HG03571 (cell line): Measurements from ENCODE around the gene CDAN1.

Experiments
- ATAC-seq: cut with Tn5 transposase; IDR thresholded peaks from one replicate; pipeline ENCODE4 v1.9.1; 2021; ENCODE audit not compliant: unreplicated experiment

CDAN1 gene

DNA sequence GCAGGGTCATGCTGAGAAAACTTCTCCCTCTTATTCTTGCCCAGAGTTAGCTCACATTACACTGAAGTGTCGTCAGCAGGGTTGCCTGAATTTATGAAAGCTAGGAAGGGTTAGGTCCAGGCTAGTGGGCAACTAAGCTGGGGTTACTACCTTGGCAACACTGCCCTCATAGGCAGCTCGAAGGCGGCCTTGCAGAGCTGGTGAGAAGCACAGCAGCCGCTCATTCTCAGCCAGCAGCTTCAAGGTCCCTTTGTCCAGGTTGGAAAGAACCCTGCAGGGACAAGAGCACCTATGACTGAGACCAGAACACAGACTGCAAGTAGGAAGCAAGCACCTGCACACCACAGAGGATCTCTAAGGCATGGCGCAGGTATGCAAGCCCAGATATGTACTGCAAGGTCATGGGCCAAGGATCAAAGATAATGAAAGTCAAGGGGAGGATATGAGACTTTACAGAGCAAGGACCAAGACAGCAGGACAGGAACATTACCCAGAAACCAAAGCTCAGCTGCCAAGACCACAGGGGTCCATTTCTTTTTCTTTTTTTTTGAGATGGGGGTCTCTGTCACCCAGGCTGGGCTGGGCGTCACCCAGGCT, 2.8 kb downstream of the CDAN1 start:
- no peak for ATAC-seq

DNA sequence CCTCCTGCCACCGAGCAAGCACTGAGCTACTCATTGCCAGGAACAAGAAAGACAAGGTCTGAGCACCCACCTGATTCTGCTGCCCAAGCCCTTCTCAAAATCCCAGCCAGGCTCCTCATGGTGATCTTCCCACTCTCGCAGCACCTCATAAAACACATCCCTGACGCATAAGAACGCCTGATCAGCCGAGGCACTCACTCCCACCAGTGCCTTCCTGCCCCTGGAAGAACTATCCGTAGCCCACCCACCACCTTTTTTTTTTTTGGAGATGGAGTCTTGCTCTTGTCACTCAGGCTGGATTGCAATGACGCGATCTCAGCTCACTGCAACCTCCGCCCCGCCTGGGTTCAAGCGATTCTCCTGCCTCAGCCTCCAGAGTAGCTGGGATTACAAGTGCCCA, 3.9 kb downstream of the CDAN1 start:
- ATAC-seq = no peak

DNA sequence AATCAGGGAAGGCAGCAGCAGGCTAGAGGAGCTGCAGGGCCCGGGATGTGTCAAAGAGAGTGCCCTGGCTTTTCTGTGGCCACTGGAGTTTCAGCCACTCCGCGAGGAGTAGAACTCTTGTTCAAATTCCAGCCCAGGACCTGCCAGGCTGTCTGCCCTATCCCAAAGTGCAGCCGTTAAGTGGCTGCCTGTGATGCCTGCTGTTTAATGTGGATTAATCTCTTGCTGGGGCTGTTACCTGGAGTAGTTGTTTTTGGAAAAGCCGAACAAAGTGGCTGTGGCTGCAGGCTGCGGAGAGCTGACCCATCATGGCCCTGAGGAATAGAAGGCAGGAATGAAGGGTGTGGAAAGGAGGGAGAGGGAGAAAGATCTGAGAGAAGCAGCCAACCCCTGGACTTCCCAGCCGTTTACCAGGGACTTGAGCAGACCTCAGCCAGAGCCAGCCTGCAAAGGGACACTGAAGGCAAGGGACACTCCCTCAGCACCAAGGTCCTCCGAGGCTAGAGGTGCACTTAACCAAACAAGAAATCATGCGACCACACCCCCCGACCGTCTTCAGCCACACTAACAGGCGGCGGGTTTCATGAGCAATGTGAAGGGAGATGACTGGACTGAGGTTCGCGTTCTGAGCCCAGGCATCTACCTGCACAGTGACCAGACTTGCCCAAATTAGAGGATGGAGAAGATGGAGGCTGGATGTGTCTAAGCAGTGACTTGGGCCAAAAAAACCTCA, 4.7 kb downstream of the CDAN1 start:
- ATAC-seq = no peak

DNA sequence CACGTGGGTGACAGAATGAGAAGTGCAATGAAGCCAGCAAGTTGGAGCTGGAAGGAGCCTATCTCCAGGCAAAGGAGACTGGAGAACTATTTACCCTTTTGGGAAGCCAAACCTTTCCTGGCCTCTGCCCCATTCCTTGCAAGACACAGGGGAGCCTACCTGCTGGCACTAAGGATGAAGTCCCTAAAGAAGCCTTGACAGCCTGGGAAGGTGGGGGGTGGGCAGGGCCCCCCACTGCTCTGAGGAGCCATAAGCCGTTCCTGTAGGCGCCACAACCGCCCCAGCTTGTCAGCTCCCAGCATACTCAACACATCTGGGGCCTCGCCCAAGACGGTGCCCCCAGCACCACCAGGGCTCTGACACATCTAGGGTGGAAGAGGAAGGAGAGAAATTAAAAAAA, 5.5 kb downstream of the CDAN1 start:
- no peak for ATAC-seq

DNA sequence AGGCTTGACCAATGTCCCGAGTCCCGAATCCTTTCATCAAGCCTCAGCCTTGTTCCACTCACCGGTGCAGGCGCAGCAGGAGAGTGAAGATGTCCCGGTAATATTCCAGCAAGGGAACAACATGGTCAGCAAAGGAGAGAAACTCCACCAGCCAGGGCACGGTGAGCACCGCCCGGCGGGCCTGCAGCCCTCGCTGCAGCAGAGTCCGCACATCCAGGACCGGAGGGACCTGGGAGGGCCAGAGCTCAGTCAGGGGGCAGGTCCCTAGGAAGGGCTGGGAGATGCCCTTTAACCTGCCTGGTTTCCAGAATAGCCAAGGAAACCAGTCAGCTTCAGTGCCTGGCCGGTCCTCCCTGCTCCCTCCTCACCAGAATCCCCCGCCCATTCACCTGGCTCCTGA, 6.4 kb downstream of the CDAN1 start:
- no peak for ATAC-seq

DNA sequence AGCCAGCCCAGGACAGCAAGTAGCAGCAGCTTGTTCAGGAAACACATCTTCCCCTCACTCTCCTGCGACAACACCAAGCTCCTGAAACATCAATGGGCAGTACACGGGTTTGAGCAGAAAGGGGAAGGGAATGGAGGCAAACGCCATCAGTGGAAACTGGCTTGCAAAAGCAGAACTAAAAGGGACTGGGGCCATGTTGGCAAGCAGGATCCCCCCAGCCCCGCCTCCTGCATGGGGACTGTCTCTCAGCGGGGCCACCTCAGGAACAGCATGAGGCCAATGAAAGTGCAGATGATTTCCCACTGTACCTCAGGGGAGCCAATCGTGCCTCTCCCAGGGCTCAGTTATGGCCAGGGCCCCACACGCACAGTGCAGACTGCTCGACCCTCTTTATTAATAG, 6.8 kb downstream of the CDAN1 start:
- ATAC-seq = no peak

DNA sequence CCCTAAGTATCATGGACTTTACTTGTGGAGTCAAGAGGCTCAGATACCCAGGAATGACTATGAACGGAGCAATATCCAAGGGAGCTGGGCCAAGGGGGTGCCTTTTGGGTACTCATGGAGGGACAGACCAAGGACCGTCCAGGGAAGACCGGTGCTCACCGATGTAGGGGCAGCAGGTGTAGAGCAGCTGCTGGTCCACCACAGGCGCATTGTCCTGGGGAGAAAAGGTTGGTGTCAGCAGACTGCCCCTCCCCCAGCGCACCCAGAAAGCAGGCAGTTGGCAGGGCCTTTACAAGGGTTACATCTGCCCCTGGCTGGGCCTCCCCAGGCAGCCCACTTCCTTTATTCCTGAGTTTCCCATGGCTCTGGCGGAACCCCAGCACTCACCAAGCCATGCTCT, 7.5 kb downstream of the CDAN1 start:
- ATAC-seq = no peak

DNA sequence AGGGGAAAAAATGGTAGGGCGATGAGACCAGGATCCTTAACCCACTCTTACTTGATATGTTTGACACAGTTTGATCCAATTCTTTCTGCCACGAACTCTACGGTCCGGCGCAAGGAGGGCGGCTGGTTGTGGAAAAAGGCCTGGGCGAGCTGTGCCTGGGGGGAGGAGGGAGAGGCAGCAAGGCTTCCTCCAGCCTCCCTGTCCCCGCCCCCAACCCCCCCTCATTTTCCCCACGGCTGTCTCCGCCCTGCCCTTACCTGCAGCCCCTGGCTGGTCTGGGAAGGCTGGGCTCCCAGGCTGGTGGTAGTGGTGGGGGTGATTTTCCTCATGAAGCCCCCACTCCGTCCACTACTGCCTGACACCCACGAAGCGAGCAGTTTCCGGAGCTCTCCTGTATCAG, 8.0 kb downstream of the CDAN1 start:
- ATAC-seq = no peak

DNA sequence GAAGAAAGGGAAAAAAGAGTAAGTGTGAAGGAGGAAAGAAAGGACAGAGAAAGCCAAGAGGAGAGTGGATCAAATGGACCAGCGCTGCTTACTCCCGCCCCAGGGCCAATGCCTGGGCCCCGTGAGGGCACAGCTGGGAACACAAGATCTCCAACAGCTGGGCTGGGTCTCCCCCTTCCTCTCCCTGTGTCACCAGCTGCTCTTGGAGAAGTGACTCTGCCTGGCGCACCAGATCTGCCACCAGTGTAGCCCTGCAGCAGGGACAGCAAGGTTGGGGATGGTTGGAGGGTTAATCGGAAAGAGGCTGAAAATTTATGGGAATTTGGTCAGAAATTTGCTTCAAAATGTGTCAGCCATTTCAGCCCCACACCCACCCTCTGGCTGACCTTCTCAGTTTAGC, 8.4 kb downstream of the CDAN1 start:
- ATAC-seq = no peak

DNA sequence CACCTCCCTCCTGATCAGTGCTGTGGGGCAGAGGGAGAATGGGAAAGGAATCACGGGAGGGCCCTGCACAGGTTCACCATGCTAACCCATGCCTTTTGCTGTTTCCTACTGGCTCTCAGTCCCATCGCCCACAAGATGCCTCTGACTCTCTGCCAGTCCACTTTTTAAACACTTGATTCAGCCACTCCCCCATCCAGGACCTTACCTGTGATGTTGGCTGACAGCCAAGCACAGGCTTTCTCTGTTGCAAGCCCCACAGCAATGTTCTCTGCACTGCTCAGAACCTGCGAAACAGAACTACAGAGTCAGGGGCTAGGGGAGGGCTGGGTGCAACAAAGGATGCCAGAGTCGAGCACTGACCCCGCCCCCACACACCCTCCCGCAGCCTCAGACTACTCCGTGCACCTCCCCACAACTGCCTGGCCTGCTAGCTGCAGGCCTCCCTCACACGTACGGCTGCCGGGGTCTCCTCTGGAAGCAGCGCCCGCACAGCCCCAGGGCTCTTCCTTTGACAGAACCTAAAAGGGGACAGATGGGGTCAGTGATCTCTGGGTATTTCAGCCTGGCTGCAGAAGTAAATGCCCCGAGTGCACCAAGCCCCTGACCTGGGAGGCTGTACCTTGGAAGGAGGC, 9.1 kb downstream of the CDAN1 start:
- ATAC-seq = no peak

DNA sequence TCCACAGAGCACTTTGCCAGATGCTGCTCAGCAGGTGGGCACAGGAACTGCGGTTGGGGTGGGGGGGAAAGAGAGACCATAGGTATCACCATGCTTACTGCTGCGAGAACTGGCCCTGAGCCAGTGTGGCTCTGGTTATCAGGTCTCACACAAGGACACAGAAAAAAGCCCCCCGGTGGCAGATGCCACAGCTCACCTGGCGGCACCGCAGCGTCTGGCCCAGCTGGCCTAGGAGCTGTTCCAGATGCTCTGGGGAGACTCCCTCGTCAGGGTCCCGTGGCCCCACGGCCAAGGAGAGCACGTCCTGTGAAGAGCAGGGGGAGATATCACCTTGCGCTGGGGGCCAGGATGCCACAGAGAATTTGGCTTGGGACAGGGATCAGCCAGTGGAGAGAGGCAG, 10.8 kb downstream of the CDAN1 start:
- no peak for ATAC-seq

DNA sequence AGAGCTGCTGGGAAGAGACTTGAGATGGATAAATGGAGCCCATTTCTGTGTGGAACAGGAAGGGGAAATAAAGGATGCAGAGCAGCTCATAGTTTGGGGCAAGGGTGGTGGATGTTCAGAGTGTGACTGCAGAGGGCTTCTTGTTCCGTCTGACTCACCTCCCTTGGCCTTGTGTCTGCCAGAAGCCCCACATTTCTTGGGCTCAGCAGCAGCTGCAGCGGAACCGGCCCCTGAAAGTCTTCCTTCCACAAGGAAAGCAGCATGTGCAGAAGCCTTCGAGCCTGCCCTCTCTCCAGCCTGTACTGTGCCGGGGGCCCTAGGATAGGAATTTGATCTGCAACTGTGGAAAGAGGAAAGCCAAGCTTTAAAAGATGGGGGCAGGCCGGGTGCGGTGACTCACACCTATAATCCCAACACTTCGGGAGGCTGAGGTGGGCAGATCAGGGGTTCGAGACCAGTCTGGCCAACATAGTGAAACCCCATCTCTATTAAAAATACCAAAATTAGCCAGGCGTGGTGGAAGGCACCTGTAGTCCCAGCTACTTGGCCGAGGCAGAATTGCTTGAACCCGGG, 11.5 kb downstream of the CDAN1 start:
- no peak for ATAC-seq

DNA sequence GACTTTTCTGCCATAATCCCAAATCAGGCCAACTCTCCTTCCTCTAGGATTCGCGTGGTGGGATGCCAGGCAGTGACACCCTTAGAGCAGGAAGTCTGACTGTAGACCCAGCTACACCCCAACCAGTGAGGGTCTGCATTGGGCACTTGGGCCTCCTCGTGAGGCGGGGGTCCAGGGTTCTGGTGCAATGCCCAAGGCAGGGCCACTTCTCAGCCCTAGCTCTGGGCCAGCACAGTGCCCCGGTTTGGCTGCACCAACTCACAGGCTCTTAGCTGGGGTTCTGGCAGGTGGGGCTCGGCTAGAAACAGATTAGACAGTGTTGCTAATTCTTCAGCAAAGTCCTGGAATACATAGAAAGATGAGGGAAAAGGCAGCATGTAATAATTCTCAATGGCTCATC, 12.7 kb downstream of the CDAN1 start:
- ATAC-seq = no peak

DNA sequence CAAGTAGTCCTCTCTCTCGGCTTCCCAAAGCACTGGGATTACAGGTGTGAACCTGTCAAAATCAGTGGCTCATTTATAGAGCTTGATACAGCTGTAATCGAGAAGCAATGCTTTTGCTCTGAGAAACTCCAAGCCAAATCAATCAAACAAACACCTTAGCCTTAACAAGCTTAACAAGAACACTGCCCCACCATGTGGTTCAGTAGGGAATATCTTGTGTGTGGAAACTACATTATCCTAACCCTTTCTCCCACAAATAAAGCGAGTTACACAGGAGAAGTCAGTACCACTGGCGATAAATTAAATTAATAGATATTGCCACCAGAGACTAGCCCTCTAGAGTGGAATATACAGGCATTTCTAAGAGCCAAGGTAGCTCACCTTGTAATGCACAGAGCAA, 13.9 kb downstream of the CDAN1 start:
- no peak for ATAC-seq

DNA sequence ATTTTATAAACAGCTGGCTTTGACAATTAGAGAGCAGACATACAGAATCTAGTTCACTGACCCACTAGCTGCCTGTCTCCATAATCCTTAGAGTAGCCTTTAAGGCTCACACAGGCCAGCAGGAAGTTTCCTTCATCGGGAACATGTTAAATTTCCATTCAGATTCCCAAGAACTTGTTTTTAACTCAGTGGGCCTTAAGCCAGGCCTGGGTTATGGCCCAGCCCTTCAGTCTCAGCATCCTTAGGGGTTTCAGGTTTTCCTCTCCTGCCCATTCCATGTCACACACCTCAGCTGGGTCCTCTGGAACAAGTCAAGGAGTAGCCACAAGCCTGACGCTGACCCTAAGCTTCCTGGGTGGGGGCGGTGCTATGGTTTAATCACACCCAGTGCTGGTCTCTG, 15.0 kb downstream of the CDAN1 start:
- ATAC-seq = no peak

DNA sequence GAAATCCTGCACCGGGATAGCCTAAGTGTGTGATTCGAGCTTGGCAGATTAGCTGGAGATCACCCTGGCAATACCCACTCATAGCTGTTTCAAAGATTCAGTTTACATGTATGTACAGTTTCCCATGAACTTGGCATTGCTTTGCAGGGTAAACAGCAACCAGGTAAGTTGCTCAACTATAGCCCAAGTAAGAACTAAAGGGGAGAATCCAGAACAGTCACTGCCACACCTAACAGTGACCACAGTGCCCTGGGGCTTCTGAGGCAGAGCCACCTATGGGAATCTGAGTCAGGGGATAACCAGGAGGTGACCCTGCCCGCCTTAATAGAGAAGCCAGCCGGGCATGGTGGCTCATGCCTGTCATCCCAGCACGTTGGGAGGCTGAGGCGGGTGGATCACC, 15.9 kb downstream of the CDAN1 start:
- ATAC-seq = no peak

DNA sequence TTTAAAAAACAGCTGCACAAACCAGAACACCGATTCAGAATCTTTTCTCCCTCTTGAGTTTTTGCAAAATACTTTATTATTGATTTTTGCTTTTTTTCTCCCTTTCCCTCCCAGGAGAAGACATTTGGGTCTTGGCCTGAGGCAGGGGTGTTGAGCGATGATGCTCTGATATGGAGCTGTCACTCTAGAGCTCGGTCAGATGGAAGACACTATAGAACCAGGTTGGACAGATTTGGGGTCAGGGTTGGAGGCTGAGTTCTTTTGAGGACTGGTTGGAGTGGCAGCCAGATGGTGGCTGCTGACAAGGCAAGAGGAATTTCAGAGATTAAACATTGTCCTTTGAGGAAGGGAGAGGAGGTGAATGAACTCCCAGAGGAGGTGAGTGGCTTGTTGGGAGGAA, 16.9 kb downstream of the CDAN1 start:
- no peak for ATAC-seq

DNA sequence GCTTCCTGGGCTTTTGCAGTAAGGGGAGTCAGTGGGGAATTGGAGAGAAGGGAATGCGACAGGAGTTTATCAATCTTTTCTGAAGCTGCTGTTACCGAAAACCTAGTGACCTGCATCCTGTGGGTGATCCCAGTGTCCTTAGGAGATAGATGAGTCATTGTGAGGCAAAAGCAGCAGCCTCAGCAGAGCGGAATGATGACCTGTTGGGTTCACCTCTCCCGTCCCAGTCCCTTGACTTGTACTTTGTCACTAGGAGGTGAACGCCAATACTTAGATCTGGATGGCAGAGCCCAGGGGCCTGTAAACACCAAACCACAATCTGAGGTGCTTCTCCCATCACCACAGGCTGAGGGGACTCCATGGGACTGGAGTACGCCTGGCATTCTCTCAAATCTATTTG, 17.9 kb downstream of the CDAN1 start:
- no peak for ATAC-seq

DNA sequence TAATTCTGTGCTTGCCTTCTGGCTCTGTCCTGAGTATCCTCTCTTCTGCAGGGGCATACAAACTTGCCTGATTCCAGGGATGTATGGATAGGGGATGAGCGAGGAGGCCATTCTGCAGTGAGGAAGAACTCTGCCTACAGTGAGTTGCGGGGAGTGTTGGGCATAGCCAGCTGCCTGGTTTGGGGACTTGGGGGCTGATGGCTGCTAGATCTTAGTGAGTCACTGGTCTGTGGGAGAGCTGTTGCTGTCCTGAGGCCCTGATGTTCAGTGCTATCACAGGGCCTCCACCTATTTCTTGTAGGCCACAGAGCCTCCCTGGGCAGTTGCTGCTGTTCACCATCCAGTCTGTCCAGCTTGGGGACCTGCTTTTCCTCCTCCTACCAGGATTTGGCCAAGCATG, 20.3 kb downstream of the CDAN1 start:
- ATAC-seq = no peak

DNA sequence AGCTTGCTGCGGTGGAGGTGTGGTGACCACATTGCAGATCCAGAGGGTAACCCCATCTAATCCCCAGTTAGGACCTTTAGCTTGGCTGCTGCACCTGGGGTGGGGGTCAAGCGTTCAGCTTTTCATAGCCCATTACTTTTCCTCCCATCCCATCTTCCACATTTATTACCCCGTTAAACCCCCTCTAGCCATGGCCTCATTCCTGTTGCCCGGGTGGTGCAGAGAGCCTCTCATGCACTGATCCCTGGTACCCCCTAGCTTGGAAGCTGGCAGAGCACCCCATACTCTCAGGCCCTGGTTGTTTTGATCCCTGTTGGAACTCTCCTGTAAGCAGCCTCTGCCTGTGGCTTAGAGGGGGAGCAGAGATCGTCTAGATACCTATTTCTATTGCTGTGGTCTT, 20.8 kb downstream of the CDAN1 start:
- no peak for ATAC-seq

DNA sequence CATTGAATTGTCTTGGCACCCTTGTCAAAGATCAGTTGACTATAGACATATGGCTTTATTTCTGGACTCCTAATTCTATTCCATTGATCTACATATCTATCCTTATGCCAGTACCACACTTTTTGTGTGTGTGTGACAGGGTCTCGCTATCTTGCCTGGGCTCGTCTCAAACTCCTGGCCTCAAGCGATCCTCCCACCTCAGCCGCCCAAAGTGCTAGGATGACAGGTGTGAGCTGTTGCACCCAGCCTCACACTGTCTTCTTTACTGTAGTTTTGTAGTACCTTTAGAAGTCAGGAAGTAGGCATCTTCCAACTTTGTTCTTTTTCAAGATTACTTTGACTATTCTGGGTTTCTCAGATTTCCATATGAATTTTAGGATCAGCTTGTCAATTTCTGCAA, 24.3 kb downstream of the CDAN1 start:
- no peak for ATAC-seq

DNA sequence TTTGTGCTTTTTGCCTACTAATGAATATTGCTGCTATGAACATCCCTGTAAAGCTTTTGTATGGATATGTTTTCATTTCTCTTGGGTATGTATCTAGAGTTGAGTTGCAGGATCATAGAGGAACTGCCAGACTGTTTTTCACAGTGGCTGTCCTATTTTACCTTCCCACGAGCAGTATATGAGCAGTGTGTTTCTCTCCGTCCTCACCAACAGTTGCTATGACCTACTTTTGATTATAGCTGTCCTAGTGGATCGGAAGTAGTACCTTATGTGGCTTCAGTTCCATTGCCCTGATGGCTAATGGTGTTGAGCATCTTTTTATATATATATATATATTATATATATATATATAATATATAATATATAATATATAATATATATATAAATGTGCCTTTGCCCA, 25.2 kb downstream of the CDAN1 start:
- ATAC-seq = no peak
